NCI-H345 (cell line): ENCODE data around the gene TFCP2.
"Not testable (repeated sequence)": the region's sequence is repeated elsewhere in the genome, so short reads cannot be mapped to it uniquely, and the experiment has no call there.

Experiments used
- DNase-seq: peaks from one replicate; lab custom pipeline; 2025; lab: John Stamatoyannopoulos, UW

TFCP2 gene

DNA sequence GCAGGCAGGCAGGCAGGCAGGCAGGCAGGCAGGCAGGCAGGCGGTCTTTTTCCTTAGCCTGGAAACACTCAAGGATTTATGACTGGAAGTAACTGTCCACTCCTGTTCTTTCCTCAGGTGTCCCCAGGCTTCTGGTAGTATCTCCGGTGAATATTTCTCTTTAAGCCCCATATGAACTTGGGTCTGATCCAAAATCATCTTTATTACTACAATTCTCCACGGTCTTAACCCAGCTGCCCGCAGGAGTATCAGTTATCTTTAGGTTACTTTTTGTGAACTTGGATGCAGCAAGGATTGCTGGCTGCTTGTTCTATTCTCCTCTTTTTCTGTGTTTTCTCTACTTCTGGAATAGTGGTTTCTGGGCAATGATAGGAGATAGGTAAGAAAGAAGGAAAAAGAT lies 92.8 kb downstream of the TFCP2 start:
- no peak for DNase-seq

DNA sequence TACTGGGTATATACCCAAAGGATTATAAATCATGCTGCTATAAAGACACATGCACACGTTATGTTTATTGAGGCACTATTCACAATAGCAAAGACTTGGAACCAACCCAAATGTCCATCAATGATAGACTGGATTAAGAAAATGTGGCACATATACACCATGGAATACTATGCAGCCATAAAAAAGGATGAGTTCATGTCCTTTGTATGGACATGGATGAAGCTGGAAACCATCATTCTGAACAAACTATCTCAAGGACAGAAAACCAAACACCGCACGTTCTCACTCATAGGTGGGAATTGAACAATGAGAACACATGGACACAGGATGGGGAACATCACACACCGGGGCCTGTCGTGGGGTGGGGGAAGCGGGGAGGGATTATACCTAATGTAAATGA lies 94.1 kb downstream of the TFCP2 start:
- DNase-seq = not testable (repeated sequence)

DNA sequence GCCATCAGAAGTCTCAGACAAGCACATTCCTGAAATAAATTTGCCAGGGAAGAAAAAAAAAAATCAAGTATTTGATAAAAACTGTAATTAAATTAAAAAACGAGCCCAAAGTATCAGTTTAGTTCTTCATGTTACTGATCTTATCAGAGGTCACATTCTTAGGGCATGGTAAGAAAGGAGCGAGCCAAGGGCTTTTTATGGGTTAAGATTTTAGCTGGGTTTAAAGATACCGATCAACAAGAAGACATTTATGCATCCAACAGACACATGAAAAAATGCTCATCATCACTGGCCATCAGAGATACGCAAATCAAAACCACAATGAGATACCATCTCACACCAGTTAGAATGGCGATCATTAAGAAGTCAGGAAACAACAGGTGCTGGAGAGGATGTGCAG lies 94.6 kb downstream of the TFCP2 start:
- DNase-seq = not testable (repeated sequence)

DNA sequence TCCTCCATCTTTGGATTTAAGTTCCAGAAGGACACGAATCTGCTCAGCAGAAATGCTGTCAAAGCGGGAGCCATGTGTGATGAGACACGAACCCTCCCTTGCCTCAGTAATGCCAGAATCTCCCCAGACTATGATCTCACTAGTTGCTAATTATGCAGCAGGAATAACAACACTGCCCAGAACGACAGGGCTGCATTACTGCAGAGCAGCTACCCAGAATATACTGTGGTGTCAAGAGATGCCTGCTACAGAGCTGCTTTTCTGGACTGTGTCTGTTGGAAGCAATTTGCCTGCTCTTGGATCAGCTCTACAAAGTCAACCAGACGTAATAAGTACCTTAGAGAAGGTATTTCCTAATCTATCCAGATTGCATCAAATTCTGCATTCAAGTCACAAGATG lies 95.0 kb downstream of the TFCP2 start:
- DNase-seq = no peak

GRCh38 chr12:51076236-51076930 lies 96.6 kb downstream of the TFCP2 start:
- DNase-seq = no peak

DNA sequence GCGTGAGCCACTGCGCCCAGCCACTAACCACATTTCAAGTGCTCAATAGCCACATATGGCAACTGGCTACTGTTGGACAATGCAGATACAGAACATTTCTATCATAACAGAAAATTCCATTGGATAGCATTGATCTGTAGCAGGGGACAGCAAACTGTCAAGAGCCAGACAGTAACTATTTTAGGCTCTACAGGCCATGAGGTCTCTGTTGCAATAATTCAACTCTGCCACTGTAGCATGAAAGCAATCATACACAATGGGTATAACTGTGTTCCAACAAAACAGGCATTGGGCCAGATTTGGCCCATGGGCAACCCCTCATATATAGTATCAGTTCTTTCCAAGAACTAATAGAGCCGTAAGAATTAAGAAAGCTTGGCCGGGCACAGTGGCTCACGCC lies 97.5 kb downstream of the TFCP2 start:
- DNase-seq = no peak

DNA sequence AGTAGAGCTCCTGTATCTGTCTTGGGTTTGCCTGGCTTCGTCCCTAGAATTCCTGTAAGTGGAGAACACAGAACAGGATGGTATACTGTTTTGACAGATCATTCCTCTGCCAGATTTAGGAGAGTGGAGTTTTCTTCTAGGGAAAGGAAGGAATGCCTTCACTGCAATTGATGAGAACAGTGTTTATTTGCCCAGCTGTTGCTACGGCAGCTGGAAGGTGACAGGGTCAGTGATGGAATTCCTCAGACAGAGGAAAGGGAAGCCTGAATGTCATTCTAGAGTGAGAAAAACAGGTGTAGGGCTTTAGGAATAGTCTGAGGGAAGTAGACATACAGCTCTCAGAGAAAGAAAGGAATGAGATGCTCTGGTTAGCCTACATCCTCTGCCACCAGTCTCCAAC lies 101.3 kb downstream of the TFCP2 start:
- DNase-seq = no peak

DNA sequence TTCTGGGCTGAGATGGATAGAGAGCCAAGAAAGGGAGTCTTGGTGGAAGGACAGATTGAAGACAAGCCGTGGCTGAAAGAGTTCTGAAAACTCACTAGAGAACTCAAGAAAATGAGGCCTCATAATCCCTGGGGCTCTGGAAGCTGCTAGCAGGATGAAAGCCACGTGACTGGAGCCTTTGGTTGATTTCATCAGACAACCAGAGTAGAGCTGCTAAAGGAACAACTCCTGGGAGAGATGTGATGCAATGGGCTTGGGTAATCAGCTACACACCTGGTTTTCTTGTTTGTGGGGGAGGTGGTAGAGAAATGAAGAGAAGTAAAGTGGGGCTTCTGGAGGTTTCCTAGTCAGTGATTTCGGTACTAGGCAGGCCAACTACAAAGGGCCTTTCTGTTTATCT lies 102.9 kb downstream of the TFCP2 start:
- DNase-seq = no peak

DNA sequence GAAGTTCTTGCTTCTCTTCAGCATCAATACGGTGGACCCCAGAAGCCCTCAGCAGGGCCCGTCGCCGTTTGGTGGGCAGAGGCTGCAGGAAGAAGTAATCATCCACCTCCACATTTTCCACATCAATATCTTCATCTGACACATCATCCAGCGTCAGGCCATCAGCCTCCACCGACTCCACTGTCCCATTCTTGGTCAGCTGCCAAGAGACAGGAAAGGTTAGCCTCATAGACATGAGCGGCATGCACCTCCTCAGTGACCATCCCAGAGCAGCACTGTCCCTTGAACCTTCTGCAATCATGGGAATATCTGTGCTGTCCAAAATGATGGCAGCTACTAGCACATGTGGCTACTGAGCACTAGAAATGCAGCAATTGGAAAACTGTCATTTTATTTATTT lies 105.2 kb downstream of the TFCP2 start:
- no peak for DNase-seq

GRCh38 chr12:51067229-51067628 lies 105.7 kb downstream of the TFCP2 start:
- DNase-seq = no peak

DNA sequence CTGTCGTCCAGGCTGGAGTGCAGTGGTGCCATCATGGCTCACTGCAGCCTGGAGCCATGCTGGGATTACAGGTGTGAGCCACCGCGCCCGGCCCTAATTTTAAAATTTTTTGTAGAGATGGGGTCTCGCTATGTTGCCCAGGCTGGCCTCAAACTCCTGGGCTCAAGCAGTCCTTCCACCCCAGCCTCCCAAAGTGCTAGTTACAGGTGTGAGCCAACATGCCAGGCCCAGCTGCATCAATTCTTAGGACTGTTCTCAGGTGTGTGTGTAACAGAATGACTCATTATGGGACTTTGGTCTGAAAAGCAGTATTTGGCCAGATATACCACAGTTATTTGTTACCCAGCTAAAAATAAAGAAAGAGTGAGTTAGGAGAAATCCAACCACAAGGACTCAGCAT lies 107.4 kb downstream of the TFCP2 start:
- no peak for DNase-seq

DNA sequence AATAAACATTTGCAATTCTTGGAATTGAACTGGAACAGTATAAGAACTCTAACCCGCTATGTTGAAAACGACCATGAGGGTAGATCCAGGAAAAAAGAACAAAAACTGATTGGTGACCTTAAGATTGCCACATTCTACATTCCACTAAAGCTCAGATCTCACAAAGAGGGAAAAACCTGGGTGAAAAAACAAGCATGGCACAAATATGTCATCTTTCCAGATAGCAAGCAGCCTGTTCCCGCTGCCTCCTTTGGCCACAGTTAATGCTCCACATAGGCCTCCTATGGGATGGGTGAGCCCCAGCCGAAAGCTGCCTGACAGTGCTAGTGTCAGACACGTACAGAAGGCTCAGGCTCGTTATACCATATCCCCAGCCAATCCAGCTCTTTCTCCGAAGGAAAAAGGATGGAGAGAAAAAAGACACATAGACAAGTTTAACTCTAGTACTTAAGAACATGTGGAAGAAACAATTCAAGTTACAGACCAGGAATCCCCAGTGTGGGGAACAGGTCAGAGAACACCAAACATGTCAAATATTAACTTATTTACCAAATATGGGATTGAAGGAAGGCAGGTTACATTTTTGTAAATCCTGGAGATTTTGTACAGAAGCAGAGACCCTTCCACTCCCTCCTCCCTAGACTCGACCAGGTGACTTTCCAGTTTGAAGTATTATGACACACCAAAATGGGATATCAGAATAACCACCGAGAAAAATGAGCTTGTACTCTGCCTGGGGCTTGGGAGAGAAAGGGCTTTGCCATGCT lies 110.1 kb downstream of the TFCP2 start:
- DNase-seq = no peak

DNA sequence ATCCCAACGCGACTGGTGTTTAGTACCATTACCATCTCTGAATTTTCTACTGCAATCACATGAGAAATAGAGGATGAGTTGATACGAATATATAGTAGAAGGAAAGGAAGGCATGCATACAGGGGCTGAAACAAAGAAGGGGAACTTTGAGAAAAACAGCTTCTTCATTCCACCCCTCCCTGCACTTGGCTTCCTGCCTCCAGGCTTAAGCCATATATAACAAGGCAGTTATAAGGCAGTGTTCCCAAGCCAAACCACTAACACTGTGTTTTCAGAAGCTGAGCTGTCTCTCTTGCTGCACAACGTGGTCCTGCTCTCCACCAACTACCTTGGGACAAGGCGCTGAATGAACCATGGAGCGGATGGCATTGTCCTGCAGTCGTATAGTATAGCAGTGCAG lies 113.8 kb downstream of the TFCP2 start:
- DNase-seq = no peak

DNA sequence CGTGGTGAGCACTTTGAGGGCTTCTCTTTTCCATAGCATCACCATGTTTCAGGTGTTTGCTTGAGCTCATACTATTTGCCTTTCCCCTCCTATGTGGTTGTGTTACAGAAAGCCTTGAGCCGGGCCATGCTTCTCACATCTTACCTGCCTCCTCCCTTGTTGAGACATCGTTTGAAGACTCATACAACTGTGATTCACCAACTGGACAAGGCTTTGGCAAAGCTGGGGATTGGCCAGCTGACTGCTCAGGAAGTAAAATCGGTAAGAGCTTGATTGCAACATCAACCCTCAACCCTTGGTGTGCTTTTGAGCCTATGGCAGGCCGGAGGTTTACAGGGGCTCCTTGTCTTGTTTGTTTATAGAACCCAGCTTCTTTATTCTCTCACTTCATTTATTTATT lies 116.7 kb downstream of the TFCP2 start:
- no peak for DNase-seq

GRCh38 chr12:51055060-51055459 lies 117.9 kb downstream of the TFCP2 start:
- no peak for DNase-seq

GRCh38 chr12:51051787-51052186 lies 121.1 kb downstream of the TFCP2 start:
- DNase-seq = no peak

- DNase-seq = no peak
These were observed 123.4 kb downstream of the TFCP2 start for GRCh38 chr12:51049525-51049924.

DNA sequence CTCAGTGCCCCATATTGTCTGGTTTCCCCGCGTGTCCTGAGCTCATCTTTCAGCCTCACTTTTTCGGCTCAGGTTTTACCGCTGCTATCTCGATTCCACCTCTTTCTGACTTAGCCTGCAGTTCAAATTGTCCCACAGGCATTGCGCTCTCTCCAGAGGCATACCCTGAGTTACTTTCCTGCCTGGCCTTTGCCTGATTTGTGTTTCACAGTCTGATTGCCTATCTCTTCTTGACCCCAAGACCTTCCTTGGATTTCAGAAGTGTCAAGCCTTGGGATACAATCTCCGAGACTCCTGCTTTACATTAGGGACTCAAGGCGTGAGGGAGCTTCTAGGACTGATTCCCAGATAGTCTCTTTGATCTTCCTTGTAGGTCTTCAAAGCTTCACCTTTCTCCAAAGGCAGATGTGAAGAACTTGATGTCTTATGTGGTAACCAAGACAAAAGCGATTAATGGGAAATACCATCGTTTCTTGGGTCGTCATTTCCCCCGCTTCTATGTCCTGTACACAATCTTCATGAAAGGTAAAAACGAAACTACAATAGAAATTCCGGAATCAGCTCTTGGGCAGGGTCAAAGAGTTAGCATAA lies 124.2 kb downstream of the TFCP2 start:
- DNase-seq = no peak

DNA sequence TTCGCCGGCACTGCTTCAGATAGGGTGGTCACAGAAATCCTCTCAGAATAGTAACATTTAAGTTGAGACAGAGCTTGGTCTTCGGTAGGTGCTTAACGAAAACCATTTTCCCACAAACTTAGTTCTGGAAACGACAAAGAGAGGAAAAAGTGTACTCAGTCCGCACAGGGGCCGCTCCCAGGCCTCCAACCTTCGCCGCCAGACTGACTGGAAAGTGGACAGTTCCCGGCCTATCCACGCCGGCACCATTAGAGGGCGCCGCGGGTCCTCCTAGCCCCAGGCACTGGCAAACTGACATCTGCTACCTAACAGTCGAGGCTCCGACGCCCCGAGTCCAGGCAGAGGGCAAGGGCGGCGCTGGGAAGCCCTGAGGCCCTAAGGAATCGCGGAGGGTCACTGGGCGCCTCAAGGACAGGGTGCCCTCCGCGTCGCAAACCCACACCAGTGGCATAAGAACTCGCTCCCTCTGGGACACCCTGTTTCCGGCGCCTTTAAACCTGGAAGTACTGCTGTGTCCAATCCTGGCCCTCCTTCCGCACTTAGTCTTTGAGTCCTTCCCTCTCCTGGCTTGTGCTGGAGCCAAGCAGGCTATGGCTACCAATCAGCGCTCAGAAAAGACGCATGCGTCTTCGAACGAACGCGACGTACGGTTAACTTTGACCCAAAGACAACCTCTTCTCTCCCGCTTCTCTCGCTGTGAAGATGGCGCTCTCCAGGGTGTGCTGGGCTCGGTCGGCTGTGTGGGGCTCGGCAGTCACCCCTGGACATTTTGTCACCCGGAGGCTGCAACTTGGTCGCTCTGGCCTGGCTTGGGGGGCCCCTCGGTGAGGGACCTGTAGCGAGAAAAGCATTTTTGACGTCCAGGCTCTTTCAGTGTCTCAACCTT lies 125.0 kb downstream of the TFCP2 start, which contains the start of gene LETMD1:
Gene LETMD1, plus strand, starts transcription at position 673 of the 886 bp plus-strand sequence. Its CDS starts 30 bp downstream, at position 703.
- DNase-seq = peak; percentile 84
